ENCODE results near the gene ARHGAP26. TPM values are rescaled to one million over a fixed set of nuclear protein-coding genes. Genes with fewer than 3 reads are reported as not detected.
A peak's percentile ranks its signal among the peaks of the same experiment; 100 is the strongest.

The ARHGAP26 gene
- total RNA-seq, 2 donors from 2014 or later, result 24.0 to 24.3 TPM

DNA sequence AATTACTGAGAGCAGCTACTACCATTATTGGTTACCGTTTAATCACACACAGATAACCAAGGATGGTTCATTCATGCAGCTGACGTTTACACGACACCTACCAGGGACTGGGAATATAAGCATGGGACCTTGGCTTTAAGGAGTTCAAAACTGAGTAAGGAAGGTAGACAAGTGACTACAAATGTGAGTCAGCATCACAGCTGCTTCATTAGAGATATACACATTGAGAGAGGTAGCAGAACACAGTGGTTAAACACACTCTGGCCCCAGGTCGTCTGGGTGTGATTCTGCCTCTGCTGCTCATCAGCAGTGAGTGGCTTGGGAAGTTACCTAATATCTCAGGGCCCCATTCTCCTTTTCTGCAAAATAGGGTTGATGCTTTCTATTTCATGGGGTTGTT is 364.7 kb downstream of the ARHGAP26 start:
- H3K9me3 Mint-ChIP-seq, result no peaks in the 10 kb centered on the region
- no peaks in the 10 kb centered on the region for H3K27me3 Mint-ChIP-seq (ENCODE audit: low read depth)
- ATAC-seq (replicated peaks in 1 of 2) (peak; percentile 36 to 55), DNase-seq (no peak)
- no peak overlapping the region for H3K4me3 Mint-ChIP-seq
- peaks cover 7% of the 10 kb centered on the region for H3K4me1 Mint-ChIP-seq (ENCODE audit: low read depth)
- H3K36me3 Mint-ChIP-seq (ENCODE audit: insufficient read depth in 2 of 2), result no peaks in the 10 kb centered on the region
- no peak overlapping the region for H3K27ac Mint-ChIP-seq

GRCh38 chr5:143135832-143136551 is 365.8 kb downstream of the ARHGAP26 start:
- no peaks in the 10 kb centered on the region for H3K9me3 Mint-ChIP-seq
- no peaks in the 10 kb centered on the region for H3K36me3 Mint-ChIP-seq (ENCODE audit: insufficient read depth in 2 of 2)
- ATAC-seq (replicated peaks in 1 of 2) (no peak), DNase-seq (no peak)
- H3K4me1 Mint-ChIP-seq (ENCODE audit: low read depth), result peaks cover 7% of the 10 kb centered on the region
- no peaks in the 10 kb centered on the region for H3K27me3 Mint-ChIP-seq (ENCODE audit: low read depth)
- no peak overlapping the region for H3K4me3 Mint-ChIP-seq
- H3K27ac Mint-ChIP-seq, result no peak overlapping the region

DNA sequence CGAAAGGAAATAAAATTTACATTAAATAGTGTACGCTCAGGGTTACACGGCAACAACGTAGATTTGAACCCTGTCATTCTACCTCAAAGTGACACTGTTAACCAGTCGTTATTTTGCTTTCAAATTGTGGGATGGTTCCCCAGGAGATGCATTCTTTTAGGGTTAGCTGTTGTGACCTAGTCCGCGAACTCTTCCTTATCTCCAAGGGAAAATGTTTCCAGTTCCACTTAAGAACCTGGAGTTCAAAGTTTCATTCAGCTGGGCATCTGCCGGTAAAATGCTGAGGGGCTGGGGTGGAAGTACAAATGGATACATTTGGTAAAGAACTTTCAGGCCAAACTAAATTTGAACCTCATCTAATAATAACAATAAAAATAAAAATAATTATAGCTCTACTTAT is 368.7 kb downstream of the ARHGAP26 start:
- DNase-seq, result no peak
- no peaks in the 10 kb centered on the region for H3K36me3 Mint-ChIP-seq (ENCODE audit: insufficient read depth in 2 of 2)

GRCh38 chr5:143139585-143139984 is 369.4 kb downstream of the ARHGAP26 start:
- Mint-ChIP-seq H3K36me3 (ENCODE audit: insufficient read depth in 2 of 2) (no peaks in the 10 kb centered on the region), H3K9me3 (no peaks in the 10 kb centered on the region), H3K27me3 (ENCODE audit: low read depth) (no peaks in the 10 kb centered on the region), H3K27ac (no peak overlapping the region), H3K4me3 (no peak overlapping the region), H3K4me1 (ENCODE audit: low read depth) (peaks cover 6% of the 10 kb centered on the region)
- DNase-seq (no peak), ATAC-seq (replicated peaks in 1 of 2) (no peak)

More for the DNA sequence above, 368.7 kb downstream of the ARHGAP26 start:
- no peaks in the 10 kb centered on the region for H3K9me3 Mint-ChIP-seq
- H3K27me3 Mint-ChIP-seq (ENCODE audit: low read depth), result no peaks in the 10 kb centered on the region
- ATAC-seq (replicated peaks in 1 of 2), result no peak
- H3K27ac Mint-ChIP-seq, result no peak overlapping the region
- peaks cover 7% of the 10 kb centered on the region for H3K4me1 Mint-ChIP-seq (ENCODE audit: low read depth)
- H3K4me3 Mint-ChIP-seq, result no peak overlapping the region

DNA sequence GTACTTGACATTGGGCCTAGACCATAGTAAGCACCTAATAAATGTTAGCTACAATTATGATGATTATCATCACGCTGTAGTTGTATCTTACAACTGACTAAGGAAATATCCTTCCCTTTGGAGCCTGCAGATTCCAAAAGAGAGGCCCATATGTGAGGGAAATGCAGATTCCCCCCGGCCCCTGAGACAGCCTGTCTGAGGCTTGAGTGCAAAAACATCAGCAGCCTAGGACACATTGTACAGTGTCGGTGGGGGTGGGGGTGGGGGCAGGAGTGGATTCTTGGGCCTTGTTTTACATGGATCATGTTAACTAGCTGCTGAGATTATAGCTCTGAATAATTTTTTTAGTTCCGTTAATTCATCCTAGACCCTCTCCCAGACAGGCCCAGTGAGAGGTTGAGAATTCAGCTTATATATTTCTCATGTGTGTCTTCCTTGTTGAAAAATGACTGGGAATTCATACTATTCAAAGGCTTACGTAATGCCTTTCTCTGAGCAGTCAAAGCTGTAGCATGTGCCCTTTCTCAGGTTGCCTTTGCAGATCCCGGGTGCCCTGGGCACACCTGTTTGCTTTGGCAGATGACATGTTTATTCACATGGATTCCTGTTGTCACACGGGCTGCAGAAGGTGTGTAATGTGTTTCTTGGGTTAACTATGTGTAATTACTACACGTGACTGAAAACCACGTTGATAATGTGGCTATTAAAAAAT is 370.5 kb downstream of the ARHGAP26 start:
- no peak overlapping the region for H3K27ac Mint-ChIP-seq
- peaks cover 4% of the 10 kb centered on the region for H3K4me1 Mint-ChIP-seq (ENCODE audit: low read depth)
- no peaks in the 10 kb centered on the region for H3K36me3 Mint-ChIP-seq (ENCODE audit: insufficient read depth in 2 of 2)
- H3K27me3 Mint-ChIP-seq (ENCODE audit: low read depth), result no peaks in the 10 kb centered on the region
- no peak overlapping the region for H3K4me3 Mint-ChIP-seq
- DNase-seq (no peak), ATAC-seq (replicated peaks in 1 of 2) (no peak)
- no peaks in the 10 kb centered on the region for H3K9me3 Mint-ChIP-seq

DNA sequence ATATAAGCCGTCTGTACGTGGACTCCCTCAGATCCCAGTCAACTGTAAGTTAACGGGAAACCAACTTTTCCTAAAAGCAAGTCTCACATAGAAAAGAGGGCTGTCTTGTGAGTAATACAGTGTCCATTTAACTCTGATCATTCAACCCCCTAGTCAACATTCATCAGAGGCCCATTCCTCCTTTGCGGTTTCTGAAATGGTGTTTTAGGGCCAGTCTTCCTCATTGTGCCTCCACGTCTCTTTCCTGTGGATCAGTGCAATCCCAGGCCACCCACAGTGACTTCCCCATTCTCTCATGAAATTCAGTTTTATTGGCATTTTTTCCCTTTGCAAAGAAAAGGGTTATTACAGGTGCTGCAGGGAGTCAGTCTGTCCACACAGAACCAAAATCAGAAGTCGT is 371.5 kb downstream of the ARHGAP26 start:
- Mint-ChIP-seq H3K36me3 (ENCODE audit: insufficient read depth in 2 of 2) (no peaks in the 10 kb centered on the region), H3K27ac (no peak overlapping the region)

DNA sequence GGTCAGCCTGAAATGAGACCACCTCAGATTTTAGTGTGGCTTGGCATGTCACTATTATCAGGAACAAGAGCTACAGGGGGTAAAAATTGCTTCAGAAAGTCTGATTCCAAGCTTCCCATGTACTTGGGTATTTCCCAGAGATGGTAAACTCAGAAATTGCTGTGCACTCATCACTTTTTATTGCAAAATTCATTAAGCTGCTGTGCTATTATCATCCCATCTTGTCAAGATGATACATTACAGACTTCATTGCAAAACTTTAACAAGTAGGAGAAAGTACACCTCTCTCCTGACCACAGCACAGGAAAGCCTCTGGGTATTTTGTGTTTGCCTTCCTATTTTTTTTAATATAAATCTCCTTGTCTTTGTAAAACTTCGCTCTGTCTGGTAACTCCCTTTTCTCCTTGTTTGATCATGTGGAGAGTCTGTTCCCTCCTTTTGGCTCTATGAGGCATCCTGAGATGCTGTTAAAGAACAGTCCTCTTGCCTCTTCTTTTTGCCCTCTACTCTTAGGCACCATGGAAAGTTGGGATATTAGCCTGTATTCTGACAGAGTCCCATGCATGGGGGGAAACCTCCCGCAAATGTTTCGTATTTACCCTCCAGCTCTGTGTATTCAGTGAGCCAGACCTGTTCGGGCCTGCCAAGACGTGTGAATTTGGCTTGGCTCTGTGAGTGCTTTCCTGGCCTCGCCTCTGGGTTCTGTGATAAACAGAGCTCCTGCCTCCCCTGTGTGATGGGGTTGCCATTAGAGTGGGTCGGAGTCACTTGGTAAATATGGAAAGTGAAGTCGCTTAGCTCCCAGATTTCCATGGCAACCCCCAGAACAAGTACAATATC is 372.6 kb downstream of the ARHGAP26 start:
- no peak overlapping the region for H3K27ac Mint-ChIP-seq
- H3K36me3 Mint-ChIP-seq (ENCODE audit: insufficient read depth in 2 of 2), result no peaks in the 10 kb centered on the region

More for the DNA sequence above, 371.5 kb downstream of the ARHGAP26 start:
- Mint-ChIP-seq H3K4me3 (no peak overlapping the region), H3K9me3 (no peaks in the 10 kb centered on the region), H3K4me1 (ENCODE audit: low read depth) (peaks cover 7% of the 10 kb centered on the region), H3K27me3 (ENCODE audit: low read depth) (no peaks in the 10 kb centered on the region)
- ATAC-seq (replicated peaks in 1 of 2) (no peak), DNase-seq (no peak)

DNA sequence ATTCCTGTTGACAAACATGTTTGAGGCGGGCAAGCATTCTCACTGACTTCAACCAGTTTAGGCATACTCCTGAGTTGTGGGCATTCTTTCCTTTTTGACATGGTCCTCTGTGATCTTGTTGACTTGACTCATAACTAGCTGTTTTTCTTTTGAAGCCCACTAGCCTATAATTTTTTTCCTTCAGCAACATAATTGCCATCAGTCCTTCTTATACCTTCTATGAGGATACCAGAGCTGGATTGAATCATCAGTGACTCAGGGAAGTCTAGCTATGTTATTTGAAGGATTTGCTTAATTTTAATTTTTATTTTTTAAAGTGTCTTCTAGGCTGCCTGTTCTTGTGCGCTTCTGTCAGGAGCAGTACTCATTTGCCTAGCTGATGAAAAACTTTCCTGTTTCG is 373.8 kb downstream of the ARHGAP26 start:
- H3K27ac Mint-ChIP-seq, result no peak overlapping the region
- no peaks in the 10 kb centered on the region for H3K9me3 Mint-ChIP-seq
- ATAC-seq (replicated peaks in 1 of 2), result no peak
- peaks cover 0 to 1% of the 10 kb centered on the region in 2 donors for H3K36me3 Mint-ChIP-seq (ENCODE audit: insufficient read depth in 2 of 2)
- H3K4me1 Mint-ChIP-seq (ENCODE audit: low read depth), result peaks cover 7% of the 10 kb centered on the region
- no peak for DNase-seq
- no peak overlapping the region for H3K4me3 Mint-ChIP-seq
- no peaks in the 10 kb centered on the region for H3K27me3 Mint-ChIP-seq (ENCODE audit: low read depth)

More for the DNA sequence above, 372.6 kb downstream of the ARHGAP26 start:
- Mint-ChIP-seq H3K9me3 (no peaks in the 10 kb centered on the region), H3K27me3 (ENCODE audit: low read depth) (no peaks in the 10 kb centered on the region), H3K4me1 (ENCODE audit: low read depth) (peaks cover 7% of the 10 kb centered on the region), H3K4me3 (no peak overlapping the region)
- ATAC-seq (replicated peaks in 1 of 2) (no peak), DNase-seq (no peak)

DNA sequence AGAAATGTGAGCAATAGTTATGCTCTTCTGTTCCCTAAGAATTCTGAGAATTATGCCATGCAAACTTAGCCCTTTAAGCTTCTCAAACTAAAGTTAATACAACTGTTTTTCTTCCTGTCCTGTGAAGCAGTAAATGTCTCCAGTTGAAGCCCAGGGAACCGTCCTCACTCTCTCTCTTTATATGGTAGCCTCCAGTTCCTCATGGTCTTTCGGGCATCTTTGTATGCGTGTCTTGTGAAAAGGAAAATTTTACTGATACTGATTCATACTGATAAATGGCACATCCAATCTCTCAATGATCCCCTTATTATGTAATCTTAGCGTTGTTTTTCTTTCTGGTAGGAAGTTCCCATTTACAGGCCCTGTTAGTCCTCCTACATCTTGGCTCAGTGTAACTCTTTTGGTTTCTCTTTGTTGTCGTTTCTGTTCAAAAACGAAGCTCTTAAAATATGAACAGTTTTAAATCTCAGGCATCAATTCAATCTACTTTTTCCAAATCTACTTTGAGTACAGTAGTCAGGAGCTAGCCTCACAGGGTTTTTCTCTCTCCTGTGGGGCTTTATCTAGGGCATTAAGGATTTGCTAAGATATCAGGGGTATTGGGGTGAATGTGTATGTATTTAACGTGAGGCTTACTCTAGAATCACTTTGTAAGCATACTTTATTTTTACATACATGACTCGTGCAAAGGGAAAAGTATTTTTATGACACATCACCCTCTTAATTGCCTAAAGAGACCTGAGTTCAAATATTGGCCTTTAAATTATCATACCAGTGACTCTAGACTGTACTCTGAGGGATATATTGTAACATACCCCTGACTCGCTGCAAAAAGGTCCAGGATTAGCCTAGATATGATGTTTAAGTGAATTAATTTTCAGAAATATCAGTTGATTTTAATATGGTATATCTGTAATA is 375.3 kb downstream of the ARHGAP26 start:
- ATAC-seq (replicated peaks in 1 of 2), result no peak

GRCh38 chr5:143146161-143146560 is 376.0 kb downstream of the ARHGAP26 start:
- no peak overlapping the region for H3K27ac Mint-ChIP-seq
- DNase-seq (no peak), ATAC-seq (replicated peaks in 1 of 2) (no peak)
- no peak overlapping the region for H3K4me3 Mint-ChIP-seq
- H3K4me1 Mint-ChIP-seq (ENCODE audit: low read depth), result peaks cover 15% of the 10 kb centered on the region
- H3K36me3 Mint-ChIP-seq (ENCODE audit: insufficient read depth in 2 of 2), result peaks cover 1% of the 10 kb centered on the region in 2 donors
- no peaks in the 10 kb centered on the region for H3K27me3 Mint-ChIP-seq (ENCODE audit: low read depth)
- H3K9me3 Mint-ChIP-seq, result no peaks in the 10 kb centered on the region

More for the DNA sequence above, 375.3 kb downstream of the ARHGAP26 start:
- H3K27me3 Mint-ChIP-seq (ENCODE audit: low read depth), result no peaks in the 10 kb centered on the region
- no peaks in the 10 kb centered on the region for H3K9me3 Mint-ChIP-seq
- H3K4me1 Mint-ChIP-seq (ENCODE audit: low read depth), result peaks cover 15% of the 10 kb centered on the region
- H3K4me3 Mint-ChIP-seq, result peak overlapping the region in 1 of 2 donors; percentile 45
- peak overlapping the region; percentile 55 for H3K27ac Mint-ChIP-seq
- no peak for DNase-seq
- H3K36me3 Mint-ChIP-seq (ENCODE audit: insufficient read depth in 2 of 2), result peaks cover 1% of the 10 kb centered on the region in 2 donors

DNA sequence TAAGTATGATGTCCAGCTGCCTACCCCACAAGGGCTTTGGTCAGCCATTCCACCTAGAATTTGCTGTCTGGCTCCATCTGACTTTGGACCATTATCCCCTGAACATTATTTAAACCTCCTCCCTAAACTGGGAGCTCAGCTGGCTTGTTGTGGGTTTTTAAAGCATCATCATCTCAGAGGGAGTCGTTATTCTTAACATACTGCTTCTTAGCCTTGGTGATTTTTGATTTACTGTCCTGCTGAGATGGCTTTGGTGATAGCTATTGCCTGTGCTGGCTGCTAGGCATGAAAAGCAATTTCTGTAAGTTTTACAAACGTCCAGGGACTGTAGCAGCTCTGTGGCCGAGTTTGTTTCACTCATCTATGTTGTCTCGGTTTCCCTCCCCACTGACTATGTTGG is 377.2 kb downstream of the ARHGAP26 start:
- ATAC-seq (replicated peaks in 1 of 2) (no peak), DNase-seq (no peak)
- Mint-ChIP-seq H3K4me1 (ENCODE audit: low read depth) (peaks cover 15% of the 10 kb centered on the region), H3K27ac (no peak overlapping the region), H3K4me3 (no peak overlapping the region), H3K27me3 (ENCODE audit: low read depth) (no peaks in the 10 kb centered on the region), H3K36me3 (ENCODE audit: insufficient read depth in 2 of 2) (peaks cover 1 to 3% of the 10 kb centered on the region in 2 donors), H3K9me3 (peaks cover 0 to 2% of the 10 kb centered on the region in 2 donors)

- H3K27me3 Mint-ChIP-seq (ENCODE audit: low read depth), result no peaks in the 10 kb centered on the region
- ATAC-seq (replicated peaks in 1 of 2) (no peak), DNase-seq (no peak)
- no peak overlapping the region for H3K27ac Mint-ChIP-seq
- no peak overlapping the region for H3K4me3 Mint-ChIP-seq
- H3K9me3 Mint-ChIP-seq, result peaks cover 0 to 2% of the 10 kb centered on the region in 2 donors
- peaks cover 1 to 3% of the 10 kb centered on the region in 2 donors for H3K36me3 Mint-ChIP-seq (ENCODE audit: insufficient read depth in 2 of 2)
- H3K4me1 Mint-ChIP-seq (ENCODE audit: low read depth), result peaks cover 15% of the 10 kb centered on the region
These were observed 377.7 kb downstream of the ARHGAP26 start for GRCh38 chr5:143147902-143148301.

Data from activated T-cell treated with anti-CD3 and anti-CD28 coated beads, Interleukin-2, amount 50 U/mL, for 72 hours (primary cell).